Measurements from ENCODE around the gene GGT7.

GGT7 gene

DNA sequence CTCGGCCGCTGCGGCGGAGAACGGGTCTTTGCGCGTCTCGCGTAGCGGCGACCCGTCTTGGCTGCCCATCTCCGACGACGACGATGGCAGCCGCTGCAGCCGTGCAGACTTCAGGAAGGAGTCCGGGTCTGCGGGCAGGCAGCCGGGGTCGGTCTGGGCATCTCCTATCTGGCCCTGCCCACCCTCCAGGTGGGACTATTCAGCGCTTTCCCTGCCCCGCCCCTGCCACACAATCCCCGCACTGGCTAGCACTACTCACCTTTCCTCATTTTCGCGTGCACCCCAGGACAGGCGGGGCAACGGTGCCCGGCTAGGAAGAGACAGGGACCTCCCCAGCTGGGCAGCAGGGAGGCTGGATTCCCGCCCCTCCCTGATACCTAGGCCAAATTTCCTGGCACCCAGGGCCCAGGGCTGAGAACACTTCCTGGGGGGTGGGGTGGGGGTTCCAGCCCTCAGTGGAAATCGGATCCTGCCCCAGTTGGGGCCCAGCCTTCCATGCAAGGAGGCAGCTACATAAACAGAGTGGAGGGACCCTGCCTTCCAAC, 9.2 kb downstream of the GGT7 start:
- Histone ChIP-seq H3K9me3 (ENCODE audit: control insufficient read depth, insufficient read depth, low read length) (no peaks in the 10 kb centered on the region), H3K36me3 (ENCODE audit: control insufficient read depth, insufficient read depth, low read length) (peaks cover 4% of the 10 kb centered on the region), H3K27ac (ENCODE audit: low read depth, low read length) (no peak overlapping the region), H3K27me3 (ENCODE audit: control insufficient read depth, insufficient read depth, low read length) (no peaks in the 10 kb centered on the region), H3K9ac (ENCODE audit: low read depth, low read length) (no peak overlapping the region), H3K4me3 (ENCODE audit: low read depth, low read length) (peak overlapping the region; percentile 51; the same call in 1 of the 2 replicates), H3K4me1 (ENCODE audit: control insufficient read depth, insufficient read depth, low read length) (peaks cover 4% of the 10 kb centered on the region; the same call in 1 of the 2 replicates)

DNA sequence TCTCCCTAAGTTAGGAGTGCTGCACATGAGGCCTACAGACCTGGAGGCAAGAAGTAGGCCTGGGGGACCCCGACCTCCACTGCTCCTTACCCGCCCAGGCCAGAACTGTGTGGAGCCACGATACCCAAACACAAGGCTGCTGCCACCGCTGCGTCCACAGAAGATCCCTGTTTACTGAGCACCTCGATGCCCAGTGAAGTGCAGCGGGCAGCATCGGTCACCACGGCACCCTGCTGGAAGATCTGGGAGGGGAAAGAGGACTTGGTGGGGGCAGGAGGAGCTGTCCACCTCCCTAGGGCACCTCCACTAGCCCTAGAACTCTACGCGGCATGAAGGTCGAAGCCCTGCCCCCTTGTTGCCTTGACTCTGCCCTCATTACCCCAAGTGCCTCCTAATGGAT, 9.9 kb downstream of the GGT7 start:
- Histone ChIP-seq H3K4me1 (ENCODE audit: control insufficient read depth, insufficient read depth, low read length) (peaks cover 4% of the 10 kb centered on the region; the same call in 1 of the 2 replicates), H3K27ac (ENCODE audit: low read depth, low read length) (no peak overlapping the region), H3K9me3 (ENCODE audit: control insufficient read depth, insufficient read depth, low read length) (no peaks in the 10 kb centered on the region), H3K9ac (ENCODE audit: low read depth, low read length) (no peak overlapping the region), H3K27me3 (ENCODE audit: control insufficient read depth, insufficient read depth, low read length) (no peaks in the 10 kb centered on the region), H3K4me3 (ENCODE audit: low read depth, low read length) (no peak overlapping the region), H3K36me3 (ENCODE audit: control insufficient read depth, insufficient read depth, low read length) (peaks cover 12% of the 10 kb centered on the region)

DNA sequence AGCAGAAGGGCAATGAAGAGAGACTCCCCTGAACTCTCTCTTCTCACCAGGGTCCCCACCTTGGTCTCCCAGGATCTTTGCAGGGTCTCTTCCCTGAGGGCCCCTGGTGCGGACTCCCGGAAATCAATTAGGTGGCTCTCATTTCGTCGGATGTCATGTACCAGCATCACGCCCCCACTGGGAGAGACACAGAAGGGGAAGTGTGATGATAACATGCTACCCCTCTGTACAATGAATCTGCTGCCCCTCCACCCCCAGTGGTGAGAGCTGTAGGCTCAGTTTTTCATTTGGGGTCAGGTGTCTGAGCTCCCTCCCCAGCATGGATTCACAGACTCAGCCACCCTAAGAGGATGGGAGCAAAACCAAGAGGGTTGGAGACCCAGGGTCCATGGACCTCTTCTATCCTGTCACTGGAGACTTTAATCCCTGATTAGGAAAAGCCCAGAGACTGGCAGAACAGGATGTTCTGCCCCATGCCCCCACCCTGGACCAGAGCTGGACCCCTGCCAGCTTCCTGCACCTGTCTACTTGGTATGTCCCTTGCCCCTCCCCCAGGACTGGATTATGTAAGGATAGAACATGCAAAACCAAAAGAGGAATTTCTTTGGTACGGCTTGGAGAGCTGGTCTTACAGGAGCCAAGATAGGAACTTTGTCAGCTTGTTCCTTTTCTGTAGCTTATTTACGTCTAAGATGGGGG, 11.1 kb downstream of the GGT7 start:
- Histone ChIP-seq H3K9ac (ENCODE audit: low read depth, low read length) (no peak overlapping the region), H3K4me1 (ENCODE audit: control insufficient read depth, insufficient read depth, low read length) (peaks cover 4% of the 10 kb centered on the region; the same call in 1 of the 2 replicates), H3K27ac (ENCODE audit: low read depth, low read length) (no peak overlapping the region), H3K36me3 (ENCODE audit: control insufficient read depth, insufficient read depth, low read length) (peaks cover 13% of the 10 kb centered on the region), H3K4me3 (ENCODE audit: low read depth, low read length) (no peak overlapping the region), H3K27me3 (ENCODE audit: control insufficient read depth, insufficient read depth, low read length) (no peaks in the 10 kb centered on the region), H3K9me3 (ENCODE audit: control insufficient read depth, insufficient read depth, low read length) (no peaks in the 10 kb centered on the region)

DNA sequence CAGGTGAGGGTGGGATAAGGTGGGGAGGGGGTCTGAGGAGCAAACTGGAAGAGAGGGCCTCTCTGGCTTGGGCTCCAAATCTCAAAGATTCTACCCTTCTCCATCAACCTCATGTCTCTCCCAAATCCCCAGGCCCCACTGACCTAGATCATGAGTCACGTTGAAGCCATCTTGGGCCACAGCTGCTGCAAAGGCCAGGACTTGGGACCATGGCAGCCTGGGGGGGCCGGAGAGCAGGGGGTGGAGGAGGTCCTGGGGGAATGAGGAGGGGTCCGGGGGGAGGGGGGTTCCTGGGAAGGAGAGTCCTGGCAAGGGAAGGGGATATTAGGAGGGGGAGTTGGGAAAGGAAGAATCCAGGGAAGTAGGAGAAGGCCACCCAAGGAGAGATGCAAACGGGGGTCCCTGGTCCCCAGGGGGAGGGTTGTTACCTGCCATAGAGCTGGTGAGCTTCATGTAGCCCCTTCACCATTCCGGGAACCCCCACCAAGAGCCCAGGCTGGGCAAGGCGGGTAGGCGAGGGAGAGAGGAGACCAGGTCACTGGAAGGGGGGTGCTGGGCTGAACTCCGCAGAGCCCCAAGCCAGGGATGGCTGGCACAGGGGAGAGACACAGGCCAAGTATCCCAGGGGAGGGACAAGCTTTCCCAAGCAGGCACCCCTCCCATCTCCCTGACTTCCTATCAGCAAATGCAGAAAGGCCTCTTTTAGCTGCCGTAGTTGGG, 12.7 kb downstream of the GGT7 start:
- H3K4me3 ChIP-seq (ENCODE audit: low read depth, low read length), result no peak overlapping the region
- peaks cover 25% of the 10 kb centered on the region for H3K36me3 ChIP-seq (ENCODE audit: control insufficient read depth, insufficient read depth, low read length)
- H3K4me1 ChIP-seq (ENCODE audit: control insufficient read depth, insufficient read depth, low read length), result peaks cover 4% of the 10 kb centered on the region; the same call in 1 of the 2 replicates
- H3K9ac ChIP-seq (ENCODE audit: low read depth, low read length), result no peak overlapping the region
- H3K9me3 ChIP-seq (ENCODE audit: control insufficient read depth, insufficient read depth, low read length), result no peaks in the 10 kb centered on the region
- H3K27me3 ChIP-seq (ENCODE audit: control insufficient read depth, insufficient read depth, low read length), result no peaks in the 10 kb centered on the region
- no peak overlapping the region for H3K27ac ChIP-seq (ENCODE audit: low read depth, low read length)

DNA sequence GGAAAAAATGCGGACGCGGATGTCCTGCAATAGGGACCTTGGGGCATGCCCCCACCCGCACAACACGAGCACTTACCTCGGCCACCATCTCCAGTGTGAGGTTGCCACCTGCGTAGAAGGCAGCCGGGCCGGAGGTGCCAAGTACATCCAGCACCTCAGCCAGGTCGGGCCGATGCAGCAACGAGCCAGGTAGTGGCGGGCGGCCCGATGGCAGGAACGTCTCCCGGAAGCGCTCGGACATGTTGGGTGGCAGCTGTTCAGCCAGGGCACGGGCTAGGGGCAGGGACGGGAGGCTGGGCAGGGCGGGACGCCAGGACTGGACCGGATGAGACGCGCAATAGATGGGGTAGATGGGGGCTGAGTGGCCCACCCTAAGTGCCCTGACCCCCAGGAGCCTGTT, 13.3 kb downstream of the GGT7 start:
- peaks cover 4% of the 10 kb centered on the region; the same call in 1 of the 2 replicates for H3K4me1 ChIP-seq (ENCODE audit: control insufficient read depth, insufficient read depth, low read length)
- H3K4me3 ChIP-seq (ENCODE audit: low read depth, low read length), result no peak overlapping the region
- no peaks in the 10 kb centered on the region for H3K9me3 ChIP-seq (ENCODE audit: control insufficient read depth, insufficient read depth, low read length)
- no peak overlapping the region for H3K27ac ChIP-seq (ENCODE audit: low read depth, low read length)
- peaks cover 27% of the 10 kb centered on the region for H3K36me3 ChIP-seq (ENCODE audit: control insufficient read depth, insufficient read depth, low read length)
- H3K27me3 ChIP-seq (ENCODE audit: control insufficient read depth, insufficient read depth, low read length), result no peaks in the 10 kb centered on the region
- H3K9ac ChIP-seq (ENCODE audit: low read depth, low read length), result no peak overlapping the region

DNA sequence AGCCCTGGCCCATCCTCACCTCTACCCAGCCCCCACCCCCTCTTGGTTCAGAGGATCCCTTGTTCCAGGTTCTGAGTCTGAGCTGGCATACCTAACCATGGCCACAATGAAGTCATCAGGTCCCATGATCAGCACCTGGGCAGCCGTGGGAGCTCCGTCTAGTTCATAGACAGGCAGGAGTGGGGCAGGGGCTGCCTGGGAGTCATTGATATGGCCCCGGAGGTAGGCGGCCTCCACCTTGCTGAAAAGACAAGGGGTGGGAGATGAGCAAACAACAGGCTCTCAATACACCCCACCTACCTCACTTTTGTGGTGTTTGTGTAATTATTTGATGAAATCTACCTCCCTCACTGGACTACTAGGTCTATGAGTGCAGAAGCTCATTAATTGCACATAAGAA, 20.4 kb downstream of the GGT7 start:
- Histone ChIP-seq H3K9ac (ENCODE audit: low read depth, low read length) (no peak overlapping the region), H3K36me3 (ENCODE audit: control insufficient read depth, insufficient read depth, low read length) (peaks cover 46% of the 10 kb centered on the region), H3K27ac (ENCODE audit: low read depth, low read length) (no peak overlapping the region), H3K27me3 (ENCODE audit: control insufficient read depth, insufficient read depth, low read length) (no peaks in the 10 kb centered on the region), H3K4me3 (ENCODE audit: low read depth, low read length) (no peak overlapping the region), H3K9me3 (ENCODE audit: control insufficient read depth, insufficient read depth, low read length) (no peaks in the 10 kb centered on the region), H3K4me1 (ENCODE audit: control insufficient read depth, insufficient read depth, low read length) (no peaks in the 10 kb centered on the region)

DNA sequence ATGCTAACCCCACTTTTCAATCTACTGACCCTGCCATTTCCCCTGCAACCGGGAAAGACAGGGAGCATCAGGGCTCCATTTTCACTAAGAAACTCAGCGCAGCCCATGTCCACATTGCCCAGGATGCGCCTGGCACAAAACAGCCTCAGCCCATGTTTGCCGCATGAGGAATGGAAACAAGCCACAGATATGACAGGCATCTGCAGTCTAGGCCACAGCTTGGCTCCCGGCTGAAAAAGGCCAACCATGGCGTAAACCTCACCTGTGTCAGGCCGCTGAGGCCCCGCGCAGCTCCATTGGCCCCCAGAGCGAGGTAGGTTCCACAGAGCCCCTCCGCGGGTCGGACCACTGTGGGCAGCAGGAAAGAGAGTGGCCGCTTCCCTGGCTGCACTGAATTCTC, 21.7 kb downstream of the GGT7 start:
- Histone ChIP-seq H3K4me1 (ENCODE audit: control insufficient read depth, insufficient read depth, low read length) (no peaks in the 10 kb centered on the region), H3K9ac (ENCODE audit: low read depth, low read length) (no peak overlapping the region), H3K4me3 (ENCODE audit: low read depth, low read length) (no peak overlapping the region), H3K27ac (ENCODE audit: low read depth, low read length) (no peak overlapping the region), H3K27me3 (ENCODE audit: control insufficient read depth, insufficient read depth, low read length) (no peaks in the 10 kb centered on the region), H3K36me3 (ENCODE audit: control insufficient read depth, insufficient read depth, low read length) (peaks cover 46% of the 10 kb centered on the region), H3K9me3 (ENCODE audit: control insufficient read depth, insufficient read depth, low read length) (no peaks in the 10 kb centered on the region)

DNA sequence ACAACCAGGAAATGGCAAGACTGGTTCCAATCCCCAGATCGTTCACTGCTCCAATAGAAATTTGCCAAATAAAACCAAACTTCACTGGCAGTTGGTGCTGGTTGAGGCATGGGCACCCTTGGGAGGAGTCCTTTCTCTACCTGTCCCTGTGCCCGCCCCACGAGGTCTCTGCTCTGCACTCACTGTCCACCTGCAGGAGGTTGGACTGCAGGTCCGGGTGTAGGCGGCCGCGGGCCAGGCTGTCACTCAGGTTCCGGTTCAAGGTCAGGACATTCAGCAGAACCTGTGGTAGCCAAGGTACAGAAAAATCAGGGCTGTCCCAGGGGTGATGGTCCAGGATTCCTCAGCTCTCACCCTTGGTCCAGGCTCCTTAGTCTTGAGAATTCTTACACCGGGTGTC, 22.9 kb downstream of the GGT7 start:
- no peak overlapping the region for H3K9ac ChIP-seq (ENCODE audit: low read depth, low read length)
- peaks cover 41% of the 10 kb centered on the region for H3K36me3 ChIP-seq (ENCODE audit: control insufficient read depth, insufficient read depth, low read length)
- H3K27ac ChIP-seq (ENCODE audit: low read depth, low read length), result no peak overlapping the region
- no peaks in the 10 kb centered on the region for H3K4me1 ChIP-seq (ENCODE audit: control insufficient read depth, insufficient read depth, low read length)
- H3K9me3 ChIP-seq (ENCODE audit: control insufficient read depth, insufficient read depth, low read length), result no peaks in the 10 kb centered on the region
- no peaks in the 10 kb centered on the region for H3K27me3 ChIP-seq (ENCODE audit: control insufficient read depth, insufficient read depth, low read length)
- no peak overlapping the region for H3K4me3 ChIP-seq (ENCODE audit: low read depth, low read length)

DNA sequence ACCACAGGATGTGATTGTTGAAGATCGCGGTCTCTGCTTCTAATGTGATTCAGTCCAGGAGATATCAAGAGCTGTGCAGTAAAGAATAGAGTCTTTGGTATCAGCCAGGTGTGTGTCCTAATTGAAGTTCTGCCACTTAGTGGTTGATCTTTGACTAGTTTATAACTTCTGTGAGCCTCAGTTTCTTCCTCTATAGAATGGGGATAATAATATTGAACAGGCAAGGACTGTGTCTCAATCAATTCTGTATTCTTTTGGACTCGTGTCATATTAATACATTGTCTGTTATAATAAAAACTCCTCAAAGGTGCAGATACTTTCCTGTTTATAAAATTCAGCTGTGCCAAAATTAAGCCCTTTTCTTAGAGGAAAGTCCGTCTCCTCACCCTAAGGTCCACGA, 24.1 kb downstream of the GGT7 start:
- no peak overlapping the region for H3K9ac ChIP-seq (ENCODE audit: low read depth, low read length)
- no peaks in the 10 kb centered on the region for H3K4me1 ChIP-seq (ENCODE audit: control insufficient read depth, insufficient read depth, low read length)
- H3K4me3 ChIP-seq (ENCODE audit: low read depth, low read length), result no peak overlapping the region
- no peaks in the 10 kb centered on the region for H3K9me3 ChIP-seq (ENCODE audit: control insufficient read depth, insufficient read depth, low read length)
- H3K27me3 ChIP-seq (ENCODE audit: control insufficient read depth, insufficient read depth, low read length), result no peaks in the 10 kb centered on the region
- no peak overlapping the region for H3K27ac ChIP-seq (ENCODE audit: low read depth, low read length)
- H3K36me3 ChIP-seq (ENCODE audit: control insufficient read depth, insufficient read depth, low read length), result peaks cover 39% of the 10 kb centered on the region

DNA sequence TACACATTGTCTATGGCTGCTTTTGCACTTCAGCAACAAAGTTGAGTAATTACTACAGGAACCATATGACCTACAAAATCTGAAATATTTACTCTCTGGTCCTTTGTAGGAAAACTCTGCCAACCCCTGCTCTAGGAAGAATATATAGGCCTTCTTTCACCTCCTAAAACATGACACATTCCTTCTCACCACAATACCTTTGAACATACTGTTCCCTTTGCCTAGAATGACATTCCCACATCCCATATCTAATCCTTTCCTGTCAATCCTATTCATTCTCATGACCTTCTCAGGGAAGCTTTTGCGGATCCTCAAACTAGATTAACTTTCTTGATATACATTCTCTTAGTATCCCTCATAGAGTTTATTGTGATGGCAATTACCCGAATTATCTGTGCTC, 29.2 kb downstream of the GGT7 start:
- no peak overlapping the region for H3K27ac ChIP-seq (ENCODE audit: low read depth, low read length)
- H3K9me3 ChIP-seq (ENCODE audit: control insufficient read depth, insufficient read depth, low read length), result no peaks in the 10 kb centered on the region
- no peak overlapping the region for H3K9ac ChIP-seq (ENCODE audit: low read depth, low read length)
- peaks cover 12% of the 10 kb centered on the region for H3K36me3 ChIP-seq (ENCODE audit: control insufficient read depth, insufficient read depth, low read length)
- no peak overlapping the region for H3K4me3 ChIP-seq (ENCODE audit: low read depth, low read length)
- no peaks in the 10 kb centered on the region for H3K27me3 ChIP-seq (ENCODE audit: control insufficient read depth, insufficient read depth, low read length)
- no peaks in the 10 kb centered on the region for H3K4me1 ChIP-seq (ENCODE audit: control insufficient read depth, insufficient read depth, low read length)

DNA sequence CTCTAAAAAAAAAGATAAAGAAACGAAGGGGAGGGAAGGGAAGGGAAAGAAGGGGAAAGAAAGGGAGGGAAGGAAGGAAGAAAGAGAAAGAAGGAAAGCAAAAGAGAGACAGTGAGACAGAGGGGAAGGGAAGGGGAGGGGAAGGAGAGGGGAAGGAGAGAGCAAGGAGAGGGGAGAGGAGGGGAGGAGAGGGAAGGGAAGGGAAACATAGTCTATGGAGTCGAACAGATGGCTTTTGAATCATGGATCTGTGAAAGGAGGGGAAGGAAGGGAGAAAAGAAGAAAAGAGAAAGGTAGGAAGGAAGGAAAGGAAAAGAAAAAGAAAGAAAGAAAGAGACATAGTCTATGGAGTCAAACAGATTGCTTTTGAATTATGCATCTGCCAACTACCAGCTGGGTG, 30.5 kb downstream of the GGT7 start:
- no peak overlapping the region for H3K4me3 ChIP-seq (ENCODE audit: low read depth, low read length)
- H3K27ac ChIP-seq (ENCODE audit: low read depth, low read length), result no peak overlapping the region
- H3K4me1 ChIP-seq (ENCODE audit: control insufficient read depth, insufficient read depth, low read length), result no peaks in the 10 kb centered on the region
- peaks cover 8% of the 10 kb centered on the region; the same call in 1 of the 2 replicates for H3K36me3 ChIP-seq (ENCODE audit: control insufficient read depth, insufficient read depth, low read length)
- H3K27me3 ChIP-seq (ENCODE audit: control insufficient read depth, insufficient read depth, low read length), result no peaks in the 10 kb centered on the region
- no peaks in the 10 kb centered on the region for H3K9me3 ChIP-seq (ENCODE audit: control insufficient read depth, insufficient read depth, low read length)
- no peak overlapping the region for H3K9ac ChIP-seq (ENCODE audit: low read depth, low read length)

Data from HUES48 (cell line).